Skeletal muscle satellite cell (primary cell): Measurements from ENCODE around the gene KLK6.

ENCODE experiments used
- H3K27me3 ChIP-seq: 2 replicates; pipeline ENCODE4 v1.7.0; 2013; ENCODE audit warnings: low read length; ENCODE audit not compliant: control insufficient read depth, insufficient read depth
- H3K36me3 ChIP-seq: 2 replicates; pipeline ENCODE4 v1.7.0; 2013; ENCODE audit warnings: mild to moderate bottlenecking, control low read depth, low read length; ENCODE audit not compliant: insufficient read depth
- H3K4me1 ChIP-seq: 2 replicates; pipeline ENCODE4 v1.7.0; 2013; ENCODE audit warnings: low read length; ENCODE audit not compliant: control insufficient read depth, insufficient read depth
- H3K4me2 ChIP-seq: 2 replicates; pipeline ENCODE4 v1.7.0; 2013; ENCODE audit warnings: mild to moderate bottlenecking, low read length
- H3K4me3 ChIP-seq: 2 replicates; pipeline ENCODE4 v1.7.0; 2013; ENCODE audit warnings: low read length
- H3K9ac ChIP-seq: 2 replicates; pipeline ENCODE4 v1.7.0; 2013; ENCODE audit warnings: mild to moderate bottlenecking, low read depth, low read length, moderate library complexity
- H3K9me3 ChIP-seq: replicated peaks from 2 replicates; pipeline ENCODE4 v1.7.0; 2013; ENCODE audit warnings: mild to moderate bottlenecking, control low read depth, low read length

KLK6 gene

GRCh38 chr19:50968716-50969412 is 527 bp downstream of the KLK6 start:
- Histone ChIP-seq H3K27me3 (no peaks in the 10 kb centered on the region), H3K36me3 (no peaks in the 10 kb centered on the region), H3K4me2 (no peak overlapping the region), H3K9me3 (peaks cover 7% of the 10 kb centered on the region), H3K9ac (no peak overlapping the region), H3K4me3 (no peak overlapping the region), H3K4me1 (no peaks in the 10 kb centered on the region)

- Histone ChIP-seq H3K9me3 (peaks cover 7% of the 10 kb centered on the region), H3K4me1 (no peaks in the 10 kb centered on the region), H3K36me3 (no peaks in the 10 kb centered on the region), H3K4me3 (no peak overlapping the region), H3K9ac (no peak overlapping the region), H3K27me3 (no peaks in the 10 kb centered on the region), H3K4me2 (no peak overlapping the region)
Observed at GRCh38 chr19:50967929-50968715, 1.3 kb downstream of the KLK6 start.

- peaks cover 7% of the 10 kb centered on the region for H3K9me3 ChIP-seq
- H3K27me3 ChIP-seq: no peaks in the 10 kb centered on the region
- no peak overlapping the region for H3K4me2 ChIP-seq
- no peaks in the 10 kb centered on the region for H3K36me3 ChIP-seq
- no peak overlapping the region for H3K4me3 ChIP-seq
- H3K4me1 ChIP-seq: no peaks in the 10 kb centered on the region
- H3K9ac ChIP-seq: no peak overlapping the region
Observed at GRCh38 chr19:50964266-50964665, 5.1 kb downstream of the KLK6 start.

GRCh38 chr19:50963381-50963780 is 6.0 kb downstream of the KLK6 start:
- H3K36me3 ChIP-seq: no peaks in the 10 kb centered on the region
- H3K9ac ChIP-seq: no peak overlapping the region
- H3K4me2 ChIP-seq: no peak overlapping the region
- H3K4me3 ChIP-seq: no peak overlapping the region
- H3K4me1 ChIP-seq: no peaks in the 10 kb centered on the region
- H3K27me3 ChIP-seq: no peaks in the 10 kb centered on the region
- H3K9me3 ChIP-seq: peaks cover 7% of the 10 kb centered on the region

- Histone ChIP-seq H3K27me3 (no peaks in the 10 kb centered on the region), H3K4me2 (no peak overlapping the region), H3K9ac (no peak overlapping the region)
Observed at GRCh38 chr19:50962245-50962644, 7.1 kb downstream of the KLK6 start.

GRCh38 chr19:50959731-50960500 is 9.5 kb downstream of the KLK6 start:
- Histone ChIP-seq H3K4me2 (no peak overlapping the region), H3K27me3 (no peaks in the 10 kb centered on the region), H3K9ac (no peak overlapping the region)

More at GRCh38 chr19:50962245-50962644, 7.1 kb downstream of the KLK6 start:
- Histone ChIP-seq H3K4me3 (no peak overlapping the region), H3K4me1 (no peaks in the 10 kb centered on the region), H3K9me3 (peaks cover 7% of the 10 kb centered on the region), H3K36me3 (no peaks in the 10 kb centered on the region)

GRCh38 chr19:50957587-50957986 is 11.8 kb downstream of the KLK6 start:
- no peaks in the 10 kb centered on the region for H3K9me3 ChIP-seq
- no peaks in the 10 kb centered on the region for H3K27me3 ChIP-seq
- H3K4me1 ChIP-seq: no peaks in the 10 kb centered on the region
- H3K9ac ChIP-seq: no peak overlapping the region
- H3K4me3 ChIP-seq: no peak overlapping the region
- no peak overlapping the region for H3K4me2 ChIP-seq
- H3K36me3 ChIP-seq: no peaks in the 10 kb centered on the region

More at GRCh38 chr19:50959731-50960500, 9.5 kb downstream of the KLK6 start:
- H3K36me3 ChIP-seq: no peaks in the 10 kb centered on the region
- H3K4me3 ChIP-seq: no peak overlapping the region
- no peaks in the 10 kb centered on the region for H3K4me1 ChIP-seq
- H3K9me3 ChIP-seq: no peaks in the 10 kb centered on the region

GRCh38 chr19:50952910-50953309 is 16.5 kb downstream of the KLK6 start, which contains the start of gene KLK5:
Gene KLK5, minus strand, starts transcription at chr19:50953038. Its CDS starts 381 bp downstream, at chr19:50952657.
- H3K9ac ChIP-seq: no peak within 1 kb of the TSS
- H3K27me3 ChIP-seq: no peaks in the 10 kb centered on the region
- no peak within 1 kb of the TSS for H3K4me3 ChIP-seq
- no peaks in the 10 kb centered on the region for H3K4me1 ChIP-seq
- no peak within 1 kb of the TSS for H3K4me2 ChIP-seq
- no peaks in the 10 kb centered on the region for H3K36me3 ChIP-seq
- H3K9me3 ChIP-seq: peaks cover 5% of the 10 kb centered on the region

- Histone ChIP-seq H3K27me3 (no peaks in the 10 kb centered on the region), H3K36me3 (no peaks in the 10 kb centered on the region), H3K9me3 (peaks cover 5% of the 10 kb centered on the region), H3K4me3 (no peak overlapping the region), H3K4me2 (no peak overlapping the region), H3K9ac (no peak overlapping the region), H3K4me1 (no peaks in the 10 kb centered on the region)
Observed at GRCh38 chr19:50949861-50950260, 19.5 kb downstream of the KLK6 start.

- Histone ChIP-seq H3K9me3 (peaks cover 9% of the 10 kb centered on the region), H3K27me3 (no peaks in the 10 kb centered on the region), H3K4me2 (no peak overlapping the region)
Observed at GRCh38 chr19:50947123-50947522, 22.3 kb downstream of the KLK6 start.

GRCh38 chr19:50944795-50945194 is 24.6 kb downstream of the KLK6 start:
- Histone ChIP-seq H3K9me3 (peaks cover 4% of the 10 kb centered on the region), H3K27me3 (no peaks in the 10 kb centered on the region), H3K36me3 (no peaks in the 10 kb centered on the region), H3K4me3 (no peak overlapping the region), H3K9ac (no peak overlapping the region), H3K4me1 (no peaks in the 10 kb centered on the region), H3K4me2 (no peak overlapping the region)

More at GRCh38 chr19:50947123-50947522, 22.3 kb downstream of the KLK6 start:
- no peaks in the 10 kb centered on the region for H3K4me1 ChIP-seq
- H3K4me3 ChIP-seq: no peak overlapping the region
- no peaks in the 10 kb centered on the region for H3K36me3 ChIP-seq
- H3K9ac ChIP-seq: no peak overlapping the region
